K562 (cell line): ENCODE results near the gene TCF3. TPM values are rescaled to one million over a fixed set of nuclear protein-coding genes. Genes with fewer than 3 reads are reported as not detected.

Experiments used
- ARNT ChIP-seq, 2 experiments: fragments of 450-650 bp; IDR thresholded peaks; 2 replicates each; pipeline ENCODE4 v1.6.1; 2016; ENCODE audit warnings: mild to moderate bottlenecking in 1 of 2
- CCAR2 ChIP-seq: fragments of 200-400 bp; formaldehyde crosslinking; IDR thresholded peaks from 2 replicates; pipeline ENCODE4 v1.6.1; 2017; ENCODE audit warnings: mild to moderate bottlenecking, low read depth, low read length
- CXXC5 ChIP-seq: fragments of 250-450 bp; sonication (Bioruptor Pico); IDR thresholded peaks from 2 replicates; pipeline ENCODE4 v1.8.0; 2022; ENCODE audit warnings: inconsistent platforms, mild to moderate bottlenecking, moderate library complexity
- DLX4 ChIP-seq: fragments of 250-450 bp; sonication (Bioruptor Pico); IDR thresholded peaks from 2 replicates; pipeline ENCODE4 v1.6.1; 2021; ENCODE audit warnings: mild to moderate bottlenecking
- ILF3 ChIP-seq: fragments of 450-650 bp; IDR thresholded peaks from 2 replicates; pipeline ENCODE4 v1.6.1; 2018; ENCODE audit warnings: antibody characterized with exemption, mild to moderate bottlenecking, moderate library complexity, borderline replicate concordance
- MCM2 ChIP-seq: fragments of 450-650 bp; IDR thresholded peaks from 2 replicates; pipeline ENCODE4 v1.6.1; 2017; ENCODE audit warnings: low read depth, mild to moderate bottlenecking
- MITF ChIP-seq: IDR thresholded peaks from 2 replicates; pipeline ENCODE4 v1.6.1; 2014; ENCODE audit warnings: antibody characterized with exemption
- NR3C1 ChIP-seq: sonication (generic); formaldehyde crosslinking; IDR thresholded peaks from 2 replicates; pipeline ENCODE4 v1.8.1; 2022; ENCODE audit warnings: missing genetic modification reagents
- PCBP2 ChIP-seq: fragments of 200-400 bp; formaldehyde crosslinking; IDR thresholded peaks from 2 replicates; pipeline ENCODE4 v1.6.1; 2018; ENCODE audit warnings: low read length, low read depth, mild to moderate bottlenecking, moderate library complexity; ENCODE audit not compliant: poor library complexity, severe bottlenecking
- SIN3B ChIP-seq: fragments of 450-650 bp; IDR thresholded peaks from 2 replicates; pipeline ENCODE4 v1.6.1; 2017; ENCODE audit warnings: low read depth, mild to moderate bottlenecking, moderate library complexity
- SMARCC2 ChIP-seq: fragments of 450-650 bp; IDR thresholded peaks from 2 replicates; pipeline ENCODE4 v1.6.1; 2017; ENCODE audit warnings: antibody characterized with exemption, moderate library complexity, mild to moderate bottlenecking, low read depth
- SNRNP70 ChIP-seq: fragments of 200-400 bp; formaldehyde crosslinking; optimal IDR thresholded peaks from 2 replicates; pipeline ENCODE3; 2017; ENCODE audit warnings: low read depth, low read length
- TFAP4 ChIP-seq: sonication (generic); formaldehyde crosslinking; IDR thresholded peaks from 2 replicates; pipeline ENCODE4 v1.8.0; 2022; ENCODE audit warnings: missing genetic modification reagents, mild to moderate bottlenecking, moderate library complexity, borderline replicate concordance
- U2AF1 ChIP-seq: fragments of 200-400 bp; formaldehyde crosslinking; optimal IDR thresholded peaks from 2 replicates; pipeline ENCODE3; 2017; ENCODE audit warnings: mild to moderate bottlenecking, low read depth, low read length, moderate library complexity
- ZNF224 ChIP-seq: sonication (generic); formaldehyde crosslinking; IDR thresholded peaks from 2 replicates; pipeline ENCODE4 v1.8.0; 2022; ENCODE audit warnings: mild to moderate bottlenecking, missing genetic modification reagents
- ZNF316 ChIP-seq: fragments of 450-650 bp; IDR thresholded peaks from 2 replicates; pipeline ENCODE4 v1.6.1; 2016
- ZNF324 ChIP-seq: fragments of 250-450 bp; sonication (Bioruptor Pico); IDR thresholded peaks from 2 replicates; pipeline ENCODE4 v1.4.0; 2020; ENCODE audit warnings: mild to moderate bottlenecking
- ZNF398 ChIP-seq: fragments of 250-450 bp; sonication (Bioruptor Pico); IDR thresholded peaks from 2 replicates; pipeline ENCODE4 v1.8.0; 2021; ENCODE audit warnings: moderate library complexity, mild to moderate bottlenecking, inconsistent platforms
- ZNF57 ChIP-seq: fragments of 450-650 bp; formaldehyde crosslinking; IDR thresholded peaks from 2 replicates; pipeline ENCODE4 v1.4.0; 2020; ENCODE audit warnings: mild to moderate bottlenecking, moderate library complexity
- ZNF589 ChIP-seq: fragments of 200-800 bp; sonication (Bioruptor generic); IDR thresholded peaks from 2 replicates; pipeline ENCODE4 v1.6.1; 2016; ENCODE audit warnings: low read depth, missing genetic modification characterization, missing compliant biosample characterization
- polyA plus RNA-seq, 8 experiments: library from polyadenylated mRNA; depleted of rRNA in 4 of 8; stranded (reverse) in 5 of 8; unstranded in 3 of 8; fragments of >200 nt; fragmentation: Nextera tagmentation in 2 of 8; fragmentation: Illumina TruSeq in 1 of 8; extraction: Ambion mirVana in 2 of 8; extraction: Trizol in 1 of 8; gene quantifications; 2 replicates each; pipeline versions ENCODE4 v1.2.1 to v1.2.3, GENCODE V29; 2011 to 2014; ENCODE audit warnings: inconsistent platforms in 1 of 8, missing spikeins in 1 of 8
- total RNA-seq, 7 experiments: library from RNA; depleted of rRNA in 6 of 7; stranded (reverse); fragments of >200 nt in 6 of 7; fragmentation: Illumina TruSeq in 2 of 7; extraction: Trizol in 2 of 7; gene quantifications; 2 replicates each; pipeline versions ENCODE4 v1.2.1 to v1.2.3, GENCODE V29; 2011 to 2021; ENCODE audit warnings: low replicate concordance in 1 of 7
- TF ChIP-seq, protein P1 (sequence below): fragments of 450-650 bp; formaldehyde crosslinking; IDR thresholded peaks from 2 replicates; pipeline ENCODE4 v1.4.0; 2020; ENCODE audit warnings: mild to moderate bottlenecking
- TF ChIP-seq, protein P2 (sequence below): fragments of 450-650 bp; IDR thresholded peaks from 2 replicates; pipeline ENCODE4 v1.6.1; 2016; ENCODE audit warnings: borderline replicate concordance

The TCF3 gene
- total and polyA plus RNA-seq, 9 of the 15 experiments (the other 6 are each of a cell fraction or from before 2014, with no cell fraction given) = 5.6 to 259 (median 84.0) TPM

DNA sequence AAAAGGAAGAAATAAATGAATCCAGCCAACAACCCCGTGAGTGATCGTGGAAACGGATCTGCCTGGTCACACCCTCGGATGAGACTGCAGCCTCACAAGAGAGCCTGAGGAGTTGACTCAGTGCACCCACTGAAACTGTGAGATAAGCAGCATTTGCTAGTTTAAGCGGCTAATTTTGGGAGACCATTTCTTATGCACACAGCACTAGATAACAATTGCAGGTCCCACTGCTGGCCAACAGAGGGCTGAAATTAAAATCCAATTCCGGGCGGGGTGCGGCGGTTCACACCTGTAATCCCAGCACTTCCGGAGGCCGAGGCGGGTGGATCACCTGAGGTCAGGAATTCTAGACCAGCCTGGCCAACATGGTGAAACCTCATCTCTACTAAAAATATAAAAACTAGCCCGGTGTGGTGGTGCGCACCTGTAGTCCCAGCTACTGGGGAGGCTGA is 50.8 kb downstream of the TCF3 start (continued):
- TF ChIP-seq NR3C1 (CRISPR knock-in tag) (no peak), ZNF324 (CRISPR knock-in tag) (no peak), ZNF316 (peak; percentile 52), ARNT (IDR thresholded peaks at IDR 0.05) (0 out of 4 replicates have a peak, but pooled peaks of 1 of the 2 experiments have one; percentile 32), CXXC5 (peak; percentile 34; the same call in 1 of the 2 replicates), CCAR2 (no peak), DLX4 (CRISPR knock-in tag) (no peak), TFAP4 (CRISPR knock-in tag) (no peak), SMARCC2 (peak; percentile 38; the same call in 1 of the 2 replicates), ILF3 (no peak), PCBP2 (no peak), ZNF398 (CRISPR knock-in tag) (no peak), ZNF589 (no peak), MCM2 (no peak), ZNF57 (CRISPR knock-in tag) (no peak), SNRNP70 (no peak), SIN3B (no peak), U2AF1 (no peak), MITF (no peak), ZNF224 (CRISPR knock-in tag) (no peak)
- TF ChIP-seq, protein P1, sequence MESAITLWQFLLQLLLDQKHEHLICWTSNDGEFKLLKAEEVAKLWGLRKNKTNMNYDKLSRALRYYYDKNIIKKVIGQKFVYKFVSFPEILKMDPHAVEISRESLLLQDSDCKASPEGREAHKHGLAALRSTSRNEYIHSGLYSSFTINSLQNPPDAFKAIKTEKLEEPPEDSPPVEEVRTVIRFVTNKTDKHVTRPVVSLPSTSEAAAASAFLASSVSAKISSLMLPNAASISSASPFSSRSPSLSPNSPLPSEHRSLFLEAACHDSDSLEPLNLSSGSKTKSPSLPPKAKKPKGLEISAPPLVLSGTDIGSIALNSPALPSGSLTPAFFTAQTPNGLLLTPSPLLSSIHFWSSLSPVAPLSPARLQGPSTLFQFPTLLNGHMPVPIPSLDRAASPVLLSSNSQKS (CRISPR knock-in tag) = no peak
- TF ChIP-seq, protein P2, sequence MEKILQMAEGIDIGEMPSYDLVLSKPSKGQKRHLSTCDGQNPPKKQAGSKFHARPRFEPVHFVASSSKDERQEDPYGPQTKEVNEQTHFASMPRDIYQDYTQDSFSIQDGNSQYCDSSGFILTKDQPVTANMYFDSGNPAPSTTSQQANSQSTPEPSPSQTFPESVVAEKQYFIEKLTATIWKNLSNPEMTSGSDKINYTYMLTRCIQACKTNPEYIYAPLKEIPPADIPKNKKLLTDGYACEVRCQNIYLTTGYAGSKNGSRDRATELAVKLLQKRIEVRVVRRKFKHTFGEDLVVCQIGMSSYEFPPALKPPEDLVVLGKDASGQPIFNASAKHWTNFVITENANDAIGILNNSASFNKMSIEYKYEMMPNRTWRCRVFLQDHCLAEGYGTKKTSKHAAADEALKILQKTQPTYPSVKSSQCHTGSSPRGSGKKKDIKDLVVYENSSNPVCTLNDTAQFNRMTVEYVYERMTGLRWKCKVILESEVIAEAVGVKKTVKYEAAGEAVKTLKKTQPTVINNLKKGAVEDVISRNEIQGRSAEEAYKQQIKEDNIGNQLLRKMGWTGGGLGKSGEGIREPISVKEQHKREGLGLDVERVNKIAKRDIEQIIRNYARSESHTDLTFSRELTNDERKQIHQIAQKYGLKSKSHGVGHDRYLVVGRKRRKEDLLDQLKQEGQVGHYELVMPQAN = no peak
